GM12878 (cell line): Measurements from ENCODE around the gene CNMD. TPM values are rescaled to one million over a fixed set of nuclear protein-coding genes. Genes with fewer than 3 reads are reported as not detected.

Experiments
- ATAC-seq: fragments of 200-7000 bp; cut with Tn5 transposase; 3 replicates; pipeline ENCODE4 v1.9.1; 2020; ENCODE audit warnings: mild to moderate bottlenecking, moderate library complexity
- BruUV-seq: library from RNA; stranded (reverse); fragments of 400-500 nt; replicated peaks from 2 replicates; lab custom pipeline; 2021; lab: Mats Ljungman, UMichigan
- CTCF ChIA-PET: fragments of 300-600 bp; sonication (Branson Sonifier 250); formaldehyde crosslinking; extraction: SDS; loops from one replicate; lab custom pipeline; 2021; ENCODE audit warnings: inconsistent platforms; lab: Yijun Ruan, JAX
- POLR2A ChIA-PET: fragments of 350-600 bp; formaldehyde crosslinking; extraction: SDS; loops from one replicate; lab custom pipeline; 2021; ENCODE audit warnings: inconsistent platforms; lab: Charles Lee
- RAD21 ChIA-PET: fragments of 300-600 bp; sonication (Branson Sonifier 250); formaldehyde crosslinking; loops from one replicate; lab custom pipeline; 2023; ENCODE audit warnings: antibody characterized with exemption; ENCODE audit not compliant: unreplicated experiment; lab: Charles Lee
- SMC1A ChIA-PET: fragments of 300-600 bp; sonication (Branson Sonifier 250); formaldehyde crosslinking; loops from one replicate; lab custom pipeline; 2023; ENCODE audit not compliant: unreplicated experiment, uncharacterized antibody; lab: Charles Lee
- DNase-seq: peaks from one replicate; pipeline ENCODE4 v3.0.0-alpha.2; 2011; ENCODE audit warnings: low read depth, low spot score
- FAIRE-seq: peaks from 3 replicates; lab custom pipeline; 2011; peaks lifted over from hg19 to GRCh38; lab: Jason Lieb, UNC
- H2AFZ ChIP-seq: 2 replicates; pipeline ENCODE4 v1.6.0; 2011; ENCODE audit warnings: low read depth, low read length, control low read depth; ENCODE audit not compliant: control insufficient read depth
- H3K27ac ChIP-seq: 2 replicates; pipeline ENCODE4 v1.5.1; 2011; ENCODE audit warnings: control low read depth; ENCODE audit not compliant: control insufficient read depth, insufficient read depth
- H3K27me3 ChIP-seq, 2 experiments: replicated peaks in 1 of 2; 2 replicates each; pipeline versions ENCODE4 v1.6.0 to v1.6.1; 2011; ENCODE audit warnings: low read length in 1 of 2; ENCODE audit not compliant: control insufficient read depth in 2 of 2, insufficient read depth in 2 of 2
- H3K36me3 ChIP-seq, 2 experiments: 2 replicates each; pipeline ENCODE4 v1.5.1; 2011; ENCODE audit warnings: low read length in 1 of 2; ENCODE audit not compliant: control insufficient read depth in 2 of 2, insufficient read depth in 2 of 2
- H3K4me1 ChIP-seq: 2 replicates; pipeline ENCODE4 v1.6.1; 2011; ENCODE audit warnings: mild to moderate bottlenecking, low read length, moderate library complexity, mixed read lengths; ENCODE audit not compliant: control insufficient read depth, insufficient read depth
- H3K4me2 ChIP-seq: 2 replicates; pipeline ENCODE4 v1.6.0; 2011; ENCODE audit warnings: control low read depth; ENCODE audit not compliant: control insufficient read depth, insufficient read depth
- H3K4me3 ChIP-seq: fragments of 200-600 bp; sonication (generic); 2 replicates; pipeline ENCODE4 v1.5.1; 2016
- H3K79me2 ChIP-seq: 2 replicates; pipeline ENCODE4 v1.6.0; 2011; ENCODE audit warnings: low read length; ENCODE audit not compliant: control insufficient read depth, insufficient read depth
- H3K9ac ChIP-seq: 2 replicates; pipeline ENCODE4 v1.8.0; 2011; ENCODE audit warnings: low read length, control low read depth, mixed read lengths; ENCODE audit not compliant: control insufficient read depth, insufficient read depth
- H3K9me3 ChIP-seq: replicated peaks from 3 replicates; pipeline ENCODE4 v1.5.1; 2011; ENCODE audit warnings: mild to moderate bottlenecking, low read length; ENCODE audit not compliant: control insufficient read depth, insufficient read depth
- H4K20me1 ChIP-seq: 2 replicates; pipeline ENCODE4 v1.6.0; 2011; ENCODE audit not compliant: control insufficient read depth, insufficient read depth
- BACH1 ChIP-seq: fragments of 450-650 bp; IDR thresholded peaks from 2 replicates; pipeline ENCODE4 v1.6.1; 2017; ENCODE audit warnings: mild to moderate bottlenecking, borderline replicate concordance
- CHD1 ChIP-seq: IDR thresholded peaks from 2 replicates; pipeline ENCODE4 v1.6.1; 2012; ENCODE audit warnings: low read depth, low read length, improper control_type of control experiment
- CREM ChIP-seq: IDR thresholded peaks from 2 replicates; pipeline ENCODE4 v1.6.1; 2014; ENCODE audit warnings: antibody characterized with exemption, low read depth
- DPF2 ChIP-seq: fragments of 450-650 bp; IDR thresholded peaks from 2 replicates; pipeline ENCODE4 v1.6.1; 2017; ENCODE audit warnings: mild to moderate bottlenecking
- ELK1 ChIP-seq: IDR thresholded peaks from 2 replicates; pipeline ENCODE4 v1.6.1; 2012; ENCODE audit warnings: low read depth, low read length, improper control_type of control experiment
- GATAD2B ChIP-seq: fragments of 450-650 bp; conservative IDR thresholded peaks from 2 replicates; pipeline ENCODE4 v1.6.1; 2017; ENCODE audit warnings: low read depth, mild to moderate bottlenecking, moderate library complexity
- MEF2B ChIP-seq: fragments of 450-650 bp; IDR thresholded peaks from 2 replicates; pipeline ENCODE4 v1.6.1; 2018; ENCODE audit warnings: mild to moderate bottlenecking, moderate library complexity; ENCODE audit not compliant: partially characterized antibody, poor library complexity, severe bottlenecking
- NR2C2 ChIP-seq: IDR thresholded peaks from 2 replicates; pipeline ENCODE4 v1.6.1; 2011; ENCODE audit warnings: borderline replicate concordance, low read depth; ENCODE audit not compliant: control insufficient read depth, insufficient read length
- RAD51 ChIP-seq: fragments of 450-650 bp; IDR thresholded peaks from 2 replicates; pipeline ENCODE4 v1.6.1; 2016; ENCODE audit warnings: moderate library complexity, mild to moderate bottlenecking, inconsistent platforms
- SPI1 ChIP-seq: IDR thresholded peaks from 2 replicates; pipeline ENCODE4 v1.6.1; 2011; ENCODE audit warnings: low read depth, mild to moderate bottlenecking, low read length, moderate library complexity, borderline replicate concordance; ENCODE audit not compliant: insufficient read depth
- TARDBP ChIP-seq: IDR thresholded peaks from 2 replicates; pipeline ENCODE4 v1.6.1; 2016; ENCODE audit warnings: borderline replicate concordance
- WGBS: methylation state at CpG from one replicate; pipeline ENCODE4 v1.1.6; 2016; ENCODE audit warnings: low lambda C conversion rate; ENCODE audit not compliant: insufficient replicate concordance, insufficient coverage; ENCODE audit errors: missing lambda C conversion rate; 5-methylcytosine and 5-hydroxymethylcytosine counted together
- in situ Hi-C: fragments of 300-500 bp; cut with MboI; formaldehyde crosslinking; loops from 9 replicates; pipeline ENCODE4 v1.14.3; 2018; ENCODE audit warnings: mixed read lengths
- intact Hi-C: fragments of 100-400 bp; cut with micrococcal nuclease; formaldehyde crosslinking; loops from one replicate; pipeline ENCODE4 v1.14.2; 2022; ENCODE audit not compliant: unreplicated experiment
- polyA plus RNA-seq, 11 experiments: library from polyadenylated mRNA; depleted of rRNA in 4 of 11; unstranded in 6 of 11; stranded (reverse) in 5 of 11; fragments of >200 nt; fragmentation: Nextera tagmentation in 4 of 11; fragmentation: Illumina TruSeq in 1 of 11; extraction: Ambion mirVana in 4 of 11; extraction: Trizol in 1 of 11; gene quantifications; 1 replicate in 1 of 11; 2 replicates in 10 of 11; pipeline versions ENCODE4 v1.2.1 to v1.2.3, GENCODE V29; 2011 to 2016; ENCODE audit warnings: inconsistent platforms in 2 of 11, missing spikeins in 2 of 11, low read depth in 1 of 11
- total RNA-seq, 4 experiments: library from RNA; depleted of rRNA in 3 of 4; stranded (reverse); fragments of >200 nt in 3 of 4; fragmentation: Illumina TruSeq in 1 of 4; extraction: Trizol in 1 of 4; gene quantifications; 2 replicates each; pipeline versions ENCODE4 v1.2.1 to v1.2.3, GENCODE V29; 2013 to 2021

The CNMD gene
- total and polyA plus RNA-seq, 10 of the 15 experiments (the other 5 are each of a cell fraction or from before 2014, with no cell fraction given) = 0.31 to 1.6 (median 0.73) TPM

DNA sequence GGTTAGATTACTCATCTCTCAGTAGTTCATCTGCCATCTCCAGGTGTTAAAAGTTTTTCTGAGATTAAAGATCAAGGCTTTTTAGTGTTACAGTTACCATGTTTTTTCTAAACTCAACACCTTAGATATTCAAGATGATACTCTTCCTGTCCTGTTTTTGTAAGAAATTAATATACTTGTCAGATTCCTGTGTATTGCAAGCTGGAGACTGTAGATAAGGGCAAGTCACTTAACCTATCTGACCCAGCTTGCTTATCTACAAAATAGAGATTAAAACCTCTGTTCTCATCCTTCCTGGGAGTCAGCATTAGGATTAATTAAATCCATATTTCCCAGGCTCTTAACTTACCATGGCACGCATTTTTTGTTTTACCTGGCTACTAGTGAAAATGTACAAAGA, 61.8 kb downstream of the CNMD start:
- WGBS = 97% methylated on average over 1 of the region's 1 CpG
- no peaks in the 10 kb centered on the region for H3K79me2 ChIP-seq

More for the DNA sequence above, 61.8 kb downstream of the CNMD start:
- H4K20me1 ChIP-seq = no peaks in the 10 kb centered on the region
- POLR2A ChIA-PET = interaction anchor here (1.3 kb wide), 1 partner anchor 25 kb away, joined by 6 read pairs; the partner anchor contains the start of gene SUGT1
- no peak for ATAC-seq
- no peak for TF ChIP-seq NR2C2
- TF ChIP-seq TARDBP = no peak
- no peak for TF ChIP-seq DPF2
- no peak for TF ChIP-seq BACH1
- no peak for TF ChIP-seq GATAD2B
- TF ChIP-seq RAD51 = no peak
- TF ChIP-seq SPI1 = no peak
- TF ChIP-seq CHD1 = no peak
- TF ChIP-seq ELK1 = no peak
- no peak for TF ChIP-seq MEF2B
- TF ChIP-seq CREM = no peak
- no peak for FAIRE-seq
- in situ Hi-C loops = no loop called here
- intact Hi-C loops = no loop called here
- H3K36me3 ChIP-seq = peaks cover 3 to 8% of the 10 kb centered on the region in 2 experiments; a peak in 3 of 4 replicates
- DNase-seq = no peak
- no peaks in the 10 kb centered on the region for H3K27me3 ChIP-seq
- H3K4me1 ChIP-seq = no peaks in the 10 kb centered on the region
- H3K4me3 ChIP-seq = no peak overlapping the region
- H2AFZ ChIP-seq = no peak overlapping the region
- RAD21 ChIA-PET = interaction anchor here (1.3 to 4.6 kb wide), 5 partner anchors 12 to 131 kb away, joined by 3 to 23 read pairs (median 8); no protein-coding TSS in a partner anchor
- H3K9me3 ChIP-seq = no peaks in the 10 kb centered on the region
- H3K4me2 ChIP-seq = no peak overlapping the region
- CTCF ChIA-PET = interaction anchor here (0.7 to 3.5 kb wide), 8 partner anchors 11 to 131 kb away, joined by 3 to 27 read pairs (median 4); no protein-coding TSS in a partner anchor
- no TSS peak for BruUV-seq
- H3K9ac ChIP-seq = no peak overlapping the region
- H3K27ac ChIP-seq = no peak overlapping the region
- SMC1A ChIA-PET = interaction anchor here (0.6 to 6.9 kb wide), 8 partner anchors 9 to 134 kb away, joined by 3 to 40 read pairs (median 4); no protein-coding TSS in a partner anchor
